T47D (cell line): Measurements from ENCODE around the gene OPA3.
"Not testable (repeated sequence)": the region's sequence is repeated elsewhere in the genome, so short reads cannot be mapped to it uniquely, and the experiment has no call there.

ENCODE experiments used
- DNase-seq, 2 experiments: peaks; one replicate each; pipeline versions ENCODE4 v3.0.0 to v3.0.0-alpha.2; 2011 to 2012; ENCODE audit warnings: low read depth in 1 of 2, low spot score in 1 of 2
- JUND ChIP-seq: IDR thresholded peaks from 2 replicates; pipeline ENCODE4 v1.6.1; 2012; ENCODE audit warnings: low read depth
- in situ Hi-C: cut with HindIII; loops from 2 replicates; pipeline ENCODE4 v1.10.0; 2016; ENCODE audit warnings: low sequenced_read_pairs, low pct_unique_long_range_greater_than_20kb

The OPA3 gene

GRCh38 chr19:45522010-45522941 is 62.3 kb downstream of the OPA3 start:
- in situ Hi-C loops = no loop called here
- no peak for DNase-seq

DNA sequence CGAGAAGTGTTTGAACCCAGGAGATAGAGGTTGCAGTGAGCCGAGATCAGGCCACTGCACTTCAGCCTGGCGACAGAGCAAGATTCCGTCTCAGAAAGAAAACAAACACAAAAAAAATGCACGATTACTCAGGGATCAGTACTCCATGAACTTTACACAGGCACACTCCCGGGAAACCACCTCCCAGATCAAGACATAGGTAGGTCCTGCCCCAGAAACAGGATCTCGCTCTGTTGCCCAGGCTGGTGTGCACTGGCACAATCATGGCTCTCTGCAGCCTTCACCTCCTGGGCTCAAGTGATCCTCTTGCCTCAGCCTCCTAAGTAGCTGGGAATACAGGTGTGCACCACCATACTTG is 66.2 kb downstream of the OPA3 start:
- no peak for TF ChIP-seq JUND
- in situ Hi-C loops = no loop called here
- DNase-seq = no peak

More at GRCh38 chr19:45522010-45522941, 62.3 kb downstream of the OPA3 start:
- no peak for TF ChIP-seq JUND

GRCh38 chr19:45517641-45518468 is 66.7 kb downstream of the OPA3 start:
- no peak for TF ChIP-seq JUND
- in situ Hi-C loops = no loop called here
- no peak for DNase-seq

DNA sequence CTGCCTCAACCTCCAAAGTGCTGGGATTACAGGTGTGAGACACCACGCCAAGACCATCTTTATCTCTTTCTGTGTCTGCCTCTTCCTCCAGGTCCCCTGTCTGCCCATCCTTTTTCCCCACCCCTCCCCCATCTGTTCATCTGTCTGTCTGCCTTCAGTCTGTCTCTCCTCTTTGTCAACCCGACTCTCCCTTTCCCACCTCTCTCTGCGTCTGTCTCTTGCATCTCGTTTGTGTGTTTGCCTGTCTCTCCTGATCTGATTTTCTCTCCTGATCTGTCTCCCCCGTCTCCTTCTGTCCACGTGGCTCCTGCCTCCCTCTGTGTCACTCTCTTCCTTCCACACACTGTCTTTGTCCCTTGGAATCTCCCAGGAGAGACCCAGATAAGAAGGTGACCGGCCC is 67.4 kb downstream of the OPA3 start:
- DNase-seq = no peak
- TF ChIP-seq JUND = no peak
- in situ Hi-C loops = no loop called here

DNA sequence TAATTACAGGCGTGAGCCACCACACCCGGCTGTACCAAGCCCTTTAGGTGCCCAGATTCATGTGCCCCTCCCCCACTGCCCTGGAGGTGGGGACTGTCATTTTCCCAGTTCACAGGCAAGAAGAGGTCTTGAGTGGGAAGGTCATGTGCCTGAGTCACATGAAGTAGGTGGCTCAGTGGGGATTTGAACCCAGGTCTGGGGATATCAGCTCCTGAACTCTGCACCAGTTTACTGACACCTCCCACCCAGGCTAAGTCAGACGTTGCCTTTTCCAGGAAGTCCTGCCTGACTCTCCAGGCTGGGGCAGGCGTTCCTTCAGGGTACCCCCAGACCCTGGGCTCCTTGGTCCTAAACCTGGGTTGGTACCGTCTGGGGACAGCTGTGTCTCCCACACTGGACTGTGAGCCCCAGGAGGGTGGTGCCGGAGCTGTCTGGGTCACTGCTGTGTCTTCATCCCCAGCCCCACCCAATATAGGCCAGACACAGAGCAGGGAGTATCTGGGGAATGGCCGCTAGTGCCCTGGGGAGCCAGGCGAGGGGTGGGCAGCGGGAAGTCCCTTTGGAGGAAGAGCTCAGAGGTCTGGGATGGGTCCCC is 68.7 kb downstream of the OPA3 start:
- in situ Hi-C loops = no loop called here

GRCh38 chr19:45515081-45515624 is 69.4 kb downstream of the OPA3 start:
- DNase-seq = no peak
- in situ Hi-C loops = no loop called here
- TF ChIP-seq JUND = no peak

More for the DNA sequence above, 68.7 kb downstream of the OPA3 start:
- no peak for DNase-seq
- no peak for TF ChIP-seq JUND

DNA sequence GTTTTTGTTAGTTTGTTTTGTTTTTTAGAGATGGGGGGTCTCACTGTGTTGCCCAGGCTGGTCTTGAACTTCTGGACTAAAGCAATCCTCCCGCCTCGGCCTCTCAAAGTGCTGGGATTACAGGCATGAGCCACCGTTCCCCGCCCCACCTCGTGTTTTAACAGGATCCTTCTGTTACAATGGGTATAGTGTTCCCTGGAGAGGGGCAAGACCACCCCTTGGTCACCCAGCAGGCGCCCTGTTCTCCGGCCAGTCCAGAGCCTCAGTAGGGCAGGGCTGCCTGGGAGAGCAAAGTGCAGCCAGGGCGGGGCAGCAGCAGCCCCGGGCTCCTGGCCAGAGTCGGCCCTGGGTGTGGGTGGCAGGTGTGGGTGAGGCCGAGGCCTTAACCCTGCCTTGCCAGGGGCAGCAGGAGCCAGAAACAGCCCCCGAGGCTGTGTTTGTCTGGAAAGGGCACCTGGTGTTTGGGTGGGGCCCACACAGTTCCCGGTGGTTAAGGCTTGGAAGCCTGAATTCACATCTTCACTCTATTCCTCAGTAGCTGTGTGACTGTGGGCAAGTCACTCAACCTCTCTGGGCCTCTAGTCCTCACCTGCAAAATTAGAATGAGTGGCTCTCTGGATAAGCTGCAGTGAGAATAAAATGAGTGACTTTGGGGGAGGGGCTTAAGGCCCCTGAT is 70.1 kb downstream of the OPA3 start:
- in situ Hi-C loops = no loop called here
- no peak for DNase-seq
- no peak for TF ChIP-seq JUND

DNA sequence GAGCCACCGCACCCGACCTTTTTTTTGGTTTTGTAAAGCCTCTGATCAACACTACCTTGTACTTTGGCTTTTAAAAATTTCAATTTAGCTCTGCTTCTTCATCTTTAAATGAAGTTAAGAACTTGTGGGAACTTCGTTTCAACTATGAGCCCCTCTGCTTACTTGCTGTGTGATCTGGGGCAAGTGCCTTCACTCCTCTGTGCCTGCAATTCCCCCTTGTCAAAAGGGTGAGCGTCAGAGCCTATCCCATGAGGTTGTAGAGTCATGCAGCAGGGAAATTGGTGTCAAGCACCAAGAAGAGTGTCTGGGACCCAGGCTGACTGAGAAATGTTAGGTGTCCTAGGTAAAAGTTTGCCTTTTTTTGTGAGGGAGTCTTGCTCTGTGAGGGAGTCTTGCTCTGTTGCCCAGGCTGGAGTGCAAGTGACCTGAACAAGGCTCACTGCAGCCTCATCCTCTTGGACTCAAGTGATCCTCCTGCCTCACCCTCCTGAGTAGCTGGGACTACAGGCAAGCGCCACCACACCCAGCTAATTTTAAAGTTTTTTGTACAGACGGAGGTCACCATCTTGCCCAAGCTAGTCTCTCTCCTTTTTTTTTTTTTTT is 71.6 kb downstream of the OPA3 start:
- TF ChIP-seq JUND = no peak
- in situ Hi-C loops = no loop called here
- no peak for DNase-seq

DNA sequence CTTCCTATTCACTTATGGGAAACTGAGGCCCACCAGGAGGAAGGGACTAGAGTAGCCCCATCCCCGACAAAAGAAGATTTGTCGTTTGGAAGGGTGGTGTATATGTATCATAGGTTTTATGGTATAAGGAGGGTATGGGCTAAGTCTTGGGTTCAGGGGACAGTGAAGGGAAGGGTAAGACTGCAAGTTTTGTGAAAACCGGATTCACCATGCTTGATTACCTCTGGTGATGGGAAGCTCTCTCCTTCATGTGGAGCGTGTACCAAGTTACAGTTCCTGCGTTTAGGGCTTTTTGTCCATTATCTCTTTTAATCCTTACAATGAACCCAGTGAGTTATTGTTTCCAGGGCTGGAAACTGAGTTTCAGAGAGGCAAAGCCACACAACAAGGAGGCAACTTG is 73.5 kb downstream of the OPA3 start:
- DNase-seq = no peak
- in situ Hi-C loops = no loop called here
- no peak for TF ChIP-seq JUND

GRCh38 chr19:45510352-45510751 is 74.2 kb downstream of the OPA3 start:
- in situ Hi-C loops, DNase-seq: not testable (repeated sequence)

DNA sequence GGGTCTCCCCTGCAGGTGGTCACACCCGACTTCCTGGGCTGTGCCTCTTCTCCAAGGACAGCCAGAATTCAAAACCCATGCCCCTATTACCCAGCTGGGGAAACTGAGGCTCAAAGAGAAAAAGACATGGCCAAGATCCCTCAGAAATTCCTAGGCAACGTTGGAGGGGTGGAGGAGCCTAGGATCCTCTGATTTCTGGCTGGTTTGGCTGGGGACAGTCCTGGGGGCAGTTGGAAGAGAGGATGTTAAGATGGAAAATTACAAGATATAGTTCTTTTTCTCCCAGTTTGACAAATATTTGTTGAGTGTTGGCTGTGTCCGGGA is 74.9 kb downstream of the OPA3 start:
- DNase-seq = no peak
- in situ Hi-C loops = no loop called here
- no peak for TF ChIP-seq JUND
